ENCODE measurements around the gene ELMO1.

Gene ELMO1

GRCh38 chr7:37341033-37341630 lies 107.5 kb downstream of the ELMO1 start:
- no peak for DNase-seq

GRCh38 chr7:37338966-37339365 lies 109.7 kb downstream of the ELMO1 start:
- DNase-seq, result no peak

GRCh38 chr7:37337522-37337921 lies 111.1 kb downstream of the ELMO1 start:
- no peak for DNase-seq

GRCh38 chr7:37336259-37336658 lies 112.4 kb downstream of the ELMO1 start:
- no peak for DNase-seq

GRCh38 chr7:37333075-37333474 lies 115.6 kb downstream of the ELMO1 start:
- no peak for DNase-seq

- no peak for DNase-seq
These were observed 116.2 kb downstream of the ELMO1 start for GRCh38 chr7:37332243-37333016.

GRCh38 chr7:37330775-37331174 lies 117.9 kb downstream of the ELMO1 start:
- no peak for DNase-seq

- DNase-seq, result no peak
These were observed 118.7 kb downstream of the ELMO1 start for GRCh38 chr7:37329940-37330339.

GRCh38 chr7:37327288-37327687 lies 121.4 kb downstream of the ELMO1 start:
- DNase-seq, result no peak

- no peak for DNase-seq
These were observed 124.7 kb downstream of the ELMO1 start for GRCh38 chr7:37323966-37324365.

- DNase-seq, result no peak
These were observed 125.8 kb downstream of the ELMO1 start for GRCh38 chr7:37322831-37323230.

GRCh38 chr7:37320848-37321468 lies 127.7 kb downstream of the ELMO1 start:
- no peak for DNase-seq

GRCh38 chr7:37320140-37320847 lies 128.4 kb downstream of the ELMO1 start:
- no peak for DNase-seq

- DNase-seq, result no peak
These were observed 130.1 kb downstream of the ELMO1 start for GRCh38 chr7:37318541-37318940.

GRCh38 chr7:37315772-37316715 lies 132.6 kb downstream of the ELMO1 start:
- no peak for DNase-seq

GRCh38 chr7:37312608-37313007 lies 136.1 kb downstream of the ELMO1 start:
- no peak for DNase-seq

- DNase-seq, result peak; percentile 18
These were observed 137.3 kb downstream of the ELMO1 start for GRCh38 chr7:37311355-37311754.

- DNase-seq, result no peak
These were observed 138.2 kb downstream of the ELMO1 start for GRCh38 chr7:37310327-37311080.

- no peak for DNase-seq
These were observed 139.2 kb downstream of the ELMO1 start for GRCh38 chr7:37309493-37309892.

GRCh38 chr7:37304921-37305320 lies 143.7 kb downstream of the ELMO1 start:
- no peak for DNase-seq

GRCh38 chr7:37297546-37297945 lies 151.1 kb downstream of the ELMO1 start:
- no peak for DNase-seq

GRCh38 chr7:37295401-37295800 lies 153.3 kb downstream of the ELMO1 start:
- DNase-seq, result no peak

Measured in activated CD4-positive, alpha-beta T cell treated with anti-CD3 and anti-CD28 coated beads for 1 hour (primary cell).